Body of pancreas (tissue), 4 donors: ENCODE results near the gene EPSTI1. TPM values are rescaled to one million over a fixed set of nuclear protein-coding genes. Genes with fewer than 3 reads are reported as not detected.

Experiments used
- ATAC-seq: fragments of 150-250 bp; one replicate; pipeline ENCODE4 v1.9.1; 2016
- DNase-seq, 4 donors: peaks; one replicate each; pipeline ENCODE4 v3.0.0-alpha.2; 2019
- H3K27ac ChIP-seq, 4 donors: fragments of 200-600 bp; sonication (generic); 1 replicate in 3 of 4; 2 replicates in 1 of 4; pipeline versions ENCODE4 v1.5.1 to v1.6.1; 2016 to 2019; ENCODE audit warnings: mild to moderate bottlenecking in 1 of 4, mixed read lengths in 1 of 4, moderate library complexity in 1 of 4
- H3K27me3 ChIP-seq, 2 donors: fragments of 200-600 bp; sonication (generic); one replicate each; pipeline ENCODE4 v1.6.0; 2016; ENCODE audit warnings: mild to moderate bottlenecking in 1 of 2
- H3K36me3 ChIP-seq, 2 donors: fragments of 200-600 bp; sonication (generic); replicated peaks in 1 of 2; 2 replicates each; pipeline ENCODE4 v1.5.1; 2016; ENCODE audit warnings: low read depth in 2 of 2; ENCODE audit not compliant: insufficient read depth in 1 of 2
- H3K4me1 ChIP-seq: fragments of 200-600 bp; sonication (generic); one replicate; pipeline ENCODE4 v1.6.0; 2016
- H3K4me3 ChIP-seq, 2 donors: fragments of 200-600 bp; sonication (generic); 1 replicate in 1 of 2; 2 replicates in 1 of 2; pipeline ENCODE4 v1.5.1; 2016 to 2019
- H3K9me3 ChIP-seq, 3 donors: fragments of 200-600 bp; sonication (generic); 1 replicate in 2 of 3; 2 replicates in 1 of 3; pipeline ENCODE4 v1.5.1; 2016
- CTCF ChIP-seq, 7 experiments: fragments of 450-650 bp in 4 of 7; fragments of 200-600 bp in 3 of 7; sonication (generic) in 3 of 7; IDR thresholded peaks; one replicate each; pipeline ENCODE4 v1.5.1; 2016 to 2019; ENCODE audit warnings: antibody characterized with exemption in 7 of 7
- POLR2A ChIP-seq, 3 donors: fragments of 450-650 bp; IDR thresholded peaks; one replicate each; pipeline ENCODE4 v1.6.1; 2016; ENCODE audit warnings: antibody characterized with exemption in 3 of 3, mild to moderate bottlenecking in 2 of 3
- WGBS, 2 donors: methylation state at CpG; one replicate each; pipeline ENCODE4 v1.1.5; 2017; 5-methylcytosine and 5-hydroxymethylcytosine counted together
- intact Hi-C: fragments of 100-400 bp; cut with DNase I; formaldehyde crosslinking; loops from one replicate; pipeline ENCODE4 v1.15.1; 2023
- total RNA-seq, 2 donors: library from RNA; depleted of rRNA; stranded (reverse); fragments of >200 nt; gene quantifications; one replicate each; pipeline ENCODE4 v1.1.0, GENCODE V29; 2016

The EPSTI1 gene
- total RNA-seq, 2 donors from 2014 or later: 1.6 to 6.6 TPM

- TF ChIP-seq POLR2A (IDR thresholded peaks at IDR 0.05) (no peak), CTCF (IDR thresholded peaks at IDR 0.05) (no peak)
- ATAC-seq: no peak
- H3K36me3 ChIP-seq: no peaks in the 10 kb centered on the region
- H3K27ac ChIP-seq: no peak overlapping the region
- H3K9me3 ChIP-seq: no peaks in the 10 kb centered on the region
- no peak for DNase-seq
- no peak overlapping the region for H3K4me3 ChIP-seq
- no peaks in the 10 kb centered on the region for H3K27me3 ChIP-seq
- WGBS, 2 donors: 78 to 82% methylated on average over 4 of the region's 4 CpGs
- intact Hi-C loops: no loop called here
- H3K4me1 ChIP-seq: no peaks in the 10 kb centered on the region
These were observed 84.3 kb downstream of the EPSTI1 start for GRCh38 chr13:42907745-42908144.

DNA sequence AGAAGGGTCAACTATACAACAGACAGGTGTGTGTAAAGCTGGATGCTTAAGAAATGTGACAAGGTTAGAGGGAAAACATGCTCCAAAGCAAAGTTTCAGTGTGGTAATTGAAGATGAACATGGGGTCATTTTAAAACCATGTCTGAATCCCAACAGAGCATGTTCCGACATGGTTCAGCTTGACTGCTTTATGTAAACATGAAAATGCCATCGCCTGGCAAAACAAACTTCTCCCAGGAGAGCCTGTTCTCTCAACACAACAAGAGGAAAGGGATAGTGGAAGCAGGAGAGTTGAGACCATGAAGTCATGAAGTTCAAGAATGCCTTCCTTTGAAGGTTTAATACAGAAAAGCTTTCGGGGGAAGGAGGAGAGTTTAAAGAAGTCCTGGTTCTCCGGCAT, 85.8 kb downstream of the EPSTI1 start:
- intact Hi-C loops: no loop called here
- no peaks in the 10 kb centered on the region for H3K27me3 ChIP-seq
- H3K4me3 ChIP-seq: no peak overlapping the region
- 81 to 89% methylated on average over 4 of the region's 4 CpGs for WGBS, 2 donors
- no peak for TF ChIP-seq CTCF (IDR thresholded peaks at IDR 0.05)
- no peak for TF ChIP-seq POLR2A (IDR thresholded peaks at IDR 0.05)
- ATAC-seq (no peak), DNase-seq (no peak)
- no peaks in the 10 kb centered on the region for H3K4me1 ChIP-seq
- no peaks in the 10 kb centered on the region for H3K36me3 ChIP-seq
- no peaks in the 10 kb centered on the region for H3K9me3 ChIP-seq
- H3K27ac ChIP-seq: no peak overlapping the region

GRCh38 chr13:42905579-42905978, 86.5 kb downstream of the EPSTI1 start:
- no peaks in the 10 kb centered on the region for H3K36me3 ChIP-seq
- H3K27me3 ChIP-seq: no peaks in the 10 kb centered on the region
- no peak for TF ChIP-seq CTCF (IDR thresholded peaks at IDR 0.05)
- TF ChIP-seq POLR2A (IDR thresholded peaks at IDR 0.05): no peak
- no peak overlapping the region for H3K4me3 ChIP-seq
- no peaks in the 10 kb centered on the region for H3K4me1 ChIP-seq
- 63 to 65% methylated on average over 2 of the region's 2 CpGs for WGBS, 2 donors
- no peak for ATAC-seq
- intact Hi-C loops: no loop called here
- no peak overlapping the region for H3K27ac ChIP-seq
- no peaks in the 10 kb centered on the region for H3K9me3 ChIP-seq
- DNase-seq: no peak

DNA sequence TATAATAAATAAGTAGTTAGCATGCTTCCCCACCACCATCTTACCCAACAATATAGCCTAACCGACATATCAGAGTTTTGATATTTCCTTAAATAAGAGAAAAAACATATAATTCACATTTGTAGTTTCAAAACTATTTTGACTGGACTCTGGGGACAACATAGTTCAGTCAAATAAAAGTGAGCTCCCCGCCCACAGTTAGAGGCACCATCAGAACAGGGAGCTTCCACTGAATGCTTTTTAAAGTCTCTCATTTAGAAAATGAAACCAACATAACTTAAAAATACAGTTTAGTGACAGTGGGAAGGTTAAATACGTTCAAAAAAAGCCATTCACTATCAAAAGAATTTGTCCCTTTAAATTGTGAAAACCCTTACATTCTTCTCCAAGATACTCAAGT, 92.8 kb downstream of the EPSTI1 start:
- Histone ChIP-seq H3K27ac (no peak overlapping the region), H3K9me3 (no peaks in the 10 kb centered on the region), H3K27me3 (no peaks in the 10 kb centered on the region), H3K36me3 (no peaks in the 10 kb centered on the region), H3K4me1 (peaks cover 8% of the 10 kb centered on the region), H3K4me3 (no peak overlapping the region)
- WGBS, 2 donors: 86 to 87% methylated on average over 3 of the region's 3 CpGs
- TF ChIP-seq POLR2A (IDR thresholded peaks at IDR 0.05) (no peak), CTCF (IDR thresholded peaks at IDR 0.05) (no peak)
- DNase-seq: no peak
- no peak for ATAC-seq
- intact Hi-C loops: no loop called here

DNA sequence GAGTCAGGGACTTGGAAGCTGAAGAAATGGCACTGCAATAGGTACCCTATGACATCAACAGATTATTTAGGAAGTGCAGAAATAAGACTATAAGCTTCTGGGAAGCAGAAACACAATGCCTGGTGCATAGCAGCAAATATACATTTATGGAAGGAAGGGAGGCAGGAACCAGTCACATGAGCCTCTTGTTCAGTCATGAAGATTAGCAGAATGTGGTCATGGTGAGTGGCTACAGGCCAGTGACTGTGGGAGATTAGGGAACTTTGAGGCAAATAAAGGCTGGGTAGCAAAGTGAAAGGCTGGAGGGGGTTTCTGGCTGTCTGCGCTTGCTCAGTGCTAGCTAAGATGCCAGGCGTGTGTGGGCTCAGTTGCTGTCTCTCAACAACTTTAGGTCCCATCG, 96.3 kb downstream of the EPSTI1 start:
- TF ChIP-seq POLR2A (IDR thresholded peaks at IDR 0.05): no peak
- no peak for TF ChIP-seq CTCF (IDR thresholded peaks at IDR 0.05)
- H3K4me3 ChIP-seq: no peak overlapping the region
- DNase-seq (no peak), ATAC-seq (no peak)
- no peak overlapping the region for H3K27ac ChIP-seq
- no peaks in the 10 kb centered on the region for H3K36me3 ChIP-seq
- peaks cover 8% of the 10 kb centered on the region for H3K4me1 ChIP-seq
- intact Hi-C loops: no loop called here
- no peaks in the 10 kb centered on the region for H3K27me3 ChIP-seq
- H3K9me3 ChIP-seq: no peaks in the 10 kb centered on the region
- 91% methylated on average over 3 of the region's 3 CpGs for WGBS, 2 donors
